GM19438 (cell line): ENCODE measurements around the gene ACTR6.
"Not testable (repeated sequence)": the region's sequence is repeated elsewhere in the genome, so short reads cannot be mapped to it uniquely, and the experiment has no call there.

ENCODE experiments used
- ATAC-seq: cut with Tn5 transposase; IDR thresholded peaks from one replicate; pipeline ENCODE4 v1.9.1; 2021; ENCODE audit warnings: low read depth; ENCODE audit not compliant: unreplicated experiment

Gene ACTR6

DNA sequence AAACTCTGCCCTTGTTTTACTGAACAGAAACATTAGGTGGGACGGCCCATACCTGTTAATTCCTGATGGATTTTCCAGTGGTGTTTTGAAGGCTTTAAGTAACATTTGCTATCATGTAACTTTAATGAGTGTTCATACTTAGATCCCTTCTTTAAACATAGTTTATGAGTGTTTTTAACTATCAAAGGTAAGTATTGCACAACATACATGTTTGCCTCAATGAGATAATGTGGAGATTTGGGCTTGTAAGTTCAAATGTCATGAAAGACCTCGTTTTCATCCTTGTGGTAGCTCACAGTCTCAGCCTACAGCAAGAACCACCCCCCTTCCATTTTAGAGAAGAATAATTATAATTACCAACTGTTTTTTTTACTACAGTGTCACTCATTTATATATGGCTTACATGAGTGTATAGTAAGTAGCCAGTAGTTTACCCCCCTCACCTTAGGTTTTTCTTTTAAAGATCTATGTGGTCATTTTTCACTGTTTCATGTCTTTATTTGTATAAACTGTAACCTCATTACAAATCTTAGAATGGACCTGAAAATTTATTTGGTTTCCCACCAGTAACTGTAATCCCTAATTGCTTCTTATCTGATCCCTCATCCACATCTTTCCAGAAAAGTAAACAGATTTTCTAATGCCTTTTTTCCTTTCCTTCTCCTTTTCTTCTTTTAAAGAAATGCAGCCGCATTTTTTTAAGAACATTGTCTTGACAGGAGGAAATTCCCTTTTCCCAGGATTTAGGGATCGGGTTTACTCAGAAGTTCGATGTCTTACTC is 18.9 kb downstream of the ACTR6 start:
- ATAC-seq: no peak

DNA sequence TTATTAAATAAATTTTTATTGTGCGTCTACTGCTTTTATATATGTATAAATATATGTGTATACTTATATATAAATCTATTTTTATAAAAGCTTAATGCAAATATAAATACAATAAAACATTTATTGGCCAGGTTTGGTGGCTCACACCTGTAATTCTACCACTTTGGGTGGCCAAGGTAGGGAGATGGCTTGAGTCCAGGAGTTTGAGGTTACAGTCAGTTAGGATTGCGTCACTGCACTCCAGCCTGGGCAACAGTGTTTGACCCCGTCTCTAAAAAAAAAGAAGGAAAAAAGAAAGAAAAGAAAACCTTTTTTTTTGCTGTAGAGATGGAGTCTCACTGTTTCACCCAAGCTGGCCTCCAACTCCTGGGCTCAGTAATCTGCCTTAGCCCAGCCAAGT is 20.9 kb downstream of the ACTR6 start:
- ATAC-seq: no peak

DNA sequence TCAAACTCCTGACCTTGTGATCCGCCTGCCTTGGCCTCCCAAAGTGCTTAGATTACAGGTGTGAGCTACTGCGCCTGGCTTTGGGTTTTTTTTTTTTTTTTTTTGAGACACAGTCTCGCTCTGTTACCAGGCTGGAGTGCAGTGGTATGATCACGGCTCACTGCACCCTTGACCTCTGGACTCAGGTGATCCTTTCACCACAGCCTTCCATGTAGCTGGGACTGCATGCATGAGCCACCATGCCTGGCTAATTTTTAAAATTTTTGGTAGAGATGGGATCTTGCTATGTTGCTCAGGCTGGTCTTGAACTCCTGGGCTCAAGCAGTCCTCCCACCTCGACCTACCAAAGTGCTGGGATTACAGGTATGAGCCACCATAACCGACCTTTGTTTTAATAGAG is 21.6 kb downstream of the ACTR6 start:
- not testable (repeated sequence) for ATAC-seq

DNA sequence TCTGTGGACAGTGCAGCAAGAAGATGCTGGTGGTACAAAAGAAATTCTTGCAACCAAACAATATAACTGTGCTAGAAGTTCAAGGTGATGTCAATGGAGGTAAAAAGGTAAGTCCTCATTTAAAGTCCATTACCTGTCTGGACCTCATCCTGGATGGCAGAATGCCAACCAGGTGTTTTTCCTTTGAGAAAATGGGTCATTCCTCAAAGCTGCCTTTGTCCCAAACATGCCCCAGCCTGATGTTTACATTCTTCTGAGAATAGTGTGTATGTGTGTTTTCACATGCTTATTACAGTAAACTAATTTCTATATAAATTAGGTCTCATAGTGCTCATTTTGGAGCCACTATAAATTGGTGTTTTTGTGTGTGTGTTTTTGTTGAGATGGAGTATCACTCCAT is 24.9 kb downstream of the ACTR6 start:
- no peak for ATAC-seq

DNA sequence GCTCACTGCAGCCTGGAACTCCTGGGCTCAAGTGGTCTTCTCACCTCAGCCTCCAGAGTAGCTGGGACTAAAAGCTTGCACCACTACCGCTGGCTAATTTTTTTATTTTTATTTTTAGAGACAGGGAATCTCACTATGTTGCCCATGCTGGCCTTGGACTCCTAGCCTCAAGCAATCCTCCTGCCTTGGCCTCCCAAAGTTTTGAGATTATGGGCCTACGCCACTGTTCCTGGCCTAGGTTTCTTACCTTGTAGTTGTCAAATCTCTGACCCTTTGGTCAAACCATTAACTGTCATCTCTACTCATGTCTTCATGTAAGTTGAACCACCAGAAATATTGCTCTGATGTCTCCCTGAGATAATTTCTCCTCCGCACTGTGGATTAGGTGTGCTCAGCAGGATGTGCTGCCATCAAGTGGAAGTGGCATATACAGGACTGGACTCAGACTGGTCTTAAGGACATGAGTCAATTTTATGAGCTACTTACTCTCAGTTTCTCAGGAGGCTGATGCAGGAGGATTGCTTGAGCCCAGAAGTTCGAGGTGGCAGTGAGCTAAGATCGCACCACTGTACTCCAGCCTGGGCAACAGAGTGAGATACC is 28.5 kb downstream of the ACTR6 start:
- no peak for ATAC-seq

DNA sequence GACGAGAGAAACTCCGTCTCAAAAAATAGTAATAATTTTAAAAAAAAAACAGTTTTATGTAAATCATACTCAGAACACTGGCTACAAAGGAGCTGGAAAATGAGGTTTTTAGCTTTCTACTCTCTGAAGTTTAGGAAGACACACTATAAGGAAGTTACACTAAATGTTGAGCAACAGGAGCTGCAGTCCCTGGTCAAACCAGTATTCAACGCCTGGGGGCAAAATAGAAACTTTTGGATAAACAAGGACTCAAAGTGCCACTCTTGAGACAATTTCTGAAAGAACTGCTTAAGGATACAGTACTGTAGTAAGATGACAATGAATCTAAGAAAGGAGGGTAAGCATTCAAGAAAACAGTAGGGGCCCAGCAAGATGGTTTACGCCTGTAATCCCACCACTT is 29.3 kb downstream of the ACTR6 start:
- no peak for ATAC-seq

DNA sequence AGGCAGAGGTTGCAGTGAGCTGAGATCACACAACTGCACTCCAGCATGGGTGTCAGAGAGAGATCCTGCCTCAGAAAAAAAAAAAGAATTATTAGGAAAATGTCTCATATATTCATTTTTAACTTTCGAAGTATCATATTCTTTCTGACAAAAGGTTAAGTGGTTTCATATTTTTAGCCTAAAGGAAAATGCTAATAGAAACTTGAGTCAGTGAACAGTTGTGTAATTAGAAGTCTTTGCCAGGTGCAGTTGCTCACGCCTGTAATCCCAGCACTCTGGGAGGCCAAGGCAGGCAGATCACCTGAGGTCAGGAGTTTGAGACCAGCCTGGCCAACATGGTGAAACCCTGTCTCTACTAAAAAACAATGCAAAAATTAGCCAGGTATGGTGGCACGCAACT is 31.3 kb downstream of the ACTR6 start:
- not testable (repeated sequence) for ATAC-seq

DNA sequence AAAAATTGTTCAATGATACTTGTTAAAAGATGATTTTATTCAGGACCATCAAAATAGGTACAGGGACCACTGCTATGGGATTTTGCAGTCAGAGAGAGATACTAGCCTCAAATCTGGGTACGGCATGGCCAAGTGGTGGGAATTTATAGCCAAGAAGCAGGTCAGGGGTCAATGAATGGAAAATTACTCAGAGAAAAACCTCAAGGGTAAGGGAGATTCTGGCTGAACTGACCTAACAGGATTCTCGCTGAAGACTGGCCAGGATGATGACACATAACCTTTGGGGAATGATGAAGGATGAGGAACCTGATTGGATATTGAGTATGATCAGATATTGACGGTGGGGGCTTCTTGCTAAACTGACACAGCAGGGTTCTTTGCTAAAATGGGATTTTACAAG is 33.6 kb downstream of the ACTR6 start:
- no peak for ATAC-seq

DNA sequence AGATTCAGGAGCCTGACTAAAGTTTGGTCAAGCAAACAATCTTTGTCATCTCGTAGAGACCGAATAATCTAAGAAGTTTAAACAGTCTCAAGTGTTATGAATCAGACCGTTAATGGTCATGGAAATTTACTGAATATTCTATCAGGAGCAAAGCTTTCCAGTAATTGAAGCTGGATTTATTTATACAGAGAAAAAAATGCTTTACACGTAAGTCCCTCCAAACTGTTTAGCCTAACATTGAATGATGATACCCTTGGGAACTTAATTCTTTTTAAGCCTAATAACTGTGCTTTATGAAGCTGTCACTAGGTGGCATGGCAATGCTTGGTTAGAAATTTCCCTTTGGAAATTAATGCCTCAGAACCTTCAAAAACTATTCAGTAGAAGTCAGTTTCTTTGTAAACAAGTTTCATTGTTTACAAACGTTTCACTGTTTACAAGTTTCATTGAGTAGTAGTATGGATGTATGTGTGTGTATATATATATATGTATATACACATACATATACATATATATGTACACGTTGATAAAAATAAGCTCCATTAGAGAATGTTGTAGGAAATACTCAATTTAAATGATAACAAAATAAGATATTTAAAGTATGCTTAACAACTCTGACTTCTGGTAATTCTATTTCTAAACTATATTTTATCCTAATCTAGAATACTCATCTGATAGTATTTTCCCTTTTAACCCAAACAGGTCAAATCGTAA is 34.1 kb downstream of the ACTR6 start:
- no peak for ATAC-seq

DNA sequence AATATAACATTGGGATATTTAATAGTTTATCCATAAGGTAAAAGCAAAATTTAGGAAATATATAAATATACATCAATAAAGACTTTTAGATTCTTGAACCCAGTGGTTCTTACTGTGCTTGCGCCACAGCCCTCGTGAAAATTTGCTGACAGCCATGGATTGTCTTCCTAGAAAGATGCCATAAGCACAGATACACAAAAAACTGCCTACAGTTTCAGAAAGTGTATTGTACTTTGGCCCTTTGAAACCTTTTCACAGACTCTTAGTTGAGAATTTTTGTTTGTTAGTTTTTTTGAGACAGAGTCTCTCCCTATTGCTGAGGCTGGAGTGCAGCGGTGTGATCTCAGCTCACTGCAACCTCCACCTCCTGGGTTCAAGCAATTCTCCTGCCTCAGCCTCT is 38.2 kb downstream of the ACTR6 start:
- no peak for ATAC-seq

DNA sequence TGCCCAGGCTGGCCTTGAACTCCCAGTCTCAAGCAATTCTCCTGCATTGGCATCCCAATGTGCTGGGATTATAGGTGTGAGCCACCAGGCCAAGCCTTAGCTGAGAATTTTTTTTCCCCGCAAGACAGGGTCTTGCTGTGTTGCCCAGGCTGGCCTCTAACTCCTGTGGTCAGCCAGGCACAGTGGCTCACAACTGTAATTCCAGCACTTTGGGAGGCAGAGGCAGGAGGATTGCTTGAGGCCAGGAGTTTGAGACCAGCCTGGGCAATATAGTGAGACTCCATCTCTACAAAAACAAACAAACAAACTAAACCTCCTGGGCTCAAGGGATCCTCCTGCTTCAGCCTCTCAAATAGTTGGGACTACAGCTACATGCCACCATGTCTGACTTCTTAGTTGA is 39.0 kb downstream of the ACTR6 start:
- ATAC-seq: no peak

DNA sequence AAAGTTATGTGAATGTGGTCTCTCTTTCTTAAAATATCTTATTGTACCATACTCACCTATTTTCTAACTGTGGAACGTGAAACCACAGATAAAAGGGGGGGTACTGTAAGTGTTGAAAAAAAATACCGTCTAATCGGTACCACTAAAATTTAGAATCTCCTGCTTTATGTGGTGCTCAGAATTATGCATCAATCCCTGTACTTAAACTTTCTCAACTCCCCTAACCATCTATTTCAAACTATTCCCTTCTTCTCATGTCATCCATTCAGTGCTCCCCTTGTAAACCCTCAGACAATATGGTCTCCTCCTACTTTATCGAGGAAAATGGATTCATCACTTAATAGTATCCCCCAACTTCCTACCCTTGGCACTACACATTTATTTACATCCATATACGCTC is 42.5 kb downstream of the ACTR6 start:
- ATAC-seq: no peak

DNA sequence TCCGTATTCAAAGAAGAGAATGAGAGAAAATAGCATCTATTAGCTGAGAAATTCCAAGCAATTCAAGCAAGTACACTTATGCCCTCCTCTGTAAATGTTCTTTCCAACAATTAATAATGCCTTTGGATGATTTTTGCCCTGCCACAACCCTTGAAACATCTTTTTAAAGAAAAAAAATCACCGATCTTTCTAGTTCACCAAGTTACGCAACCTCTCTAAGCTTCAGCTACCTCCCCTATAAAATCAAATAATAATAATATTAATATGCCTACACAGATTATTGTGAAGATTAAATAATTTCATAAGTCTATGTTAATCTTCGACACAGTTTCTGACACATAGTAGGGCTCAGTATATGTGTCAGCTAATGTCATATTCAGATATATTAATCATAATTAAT is 47.1 kb downstream of the ACTR6 start:
- ATAC-seq: no peak

DNA sequence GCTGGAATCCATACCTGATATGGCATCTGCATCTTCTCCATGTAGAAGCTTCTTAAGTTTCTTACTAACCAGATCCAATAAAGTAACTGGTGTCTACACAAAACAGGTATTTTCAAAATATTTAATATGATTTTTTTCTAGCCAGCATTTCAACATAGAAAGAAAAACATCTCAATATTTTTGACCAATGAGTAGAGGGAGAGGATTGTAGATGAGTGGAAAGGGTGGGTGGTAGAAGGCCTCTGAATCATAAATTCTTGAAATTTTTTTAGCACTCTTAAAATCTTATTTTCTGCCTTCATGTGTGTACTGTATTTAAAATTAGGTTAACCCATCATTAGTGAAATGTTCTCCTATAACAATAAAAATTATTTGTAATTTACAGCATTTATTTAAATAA is 48.3 kb downstream of the ACTR6 start:
- no peak for ATAC-seq

DNA sequence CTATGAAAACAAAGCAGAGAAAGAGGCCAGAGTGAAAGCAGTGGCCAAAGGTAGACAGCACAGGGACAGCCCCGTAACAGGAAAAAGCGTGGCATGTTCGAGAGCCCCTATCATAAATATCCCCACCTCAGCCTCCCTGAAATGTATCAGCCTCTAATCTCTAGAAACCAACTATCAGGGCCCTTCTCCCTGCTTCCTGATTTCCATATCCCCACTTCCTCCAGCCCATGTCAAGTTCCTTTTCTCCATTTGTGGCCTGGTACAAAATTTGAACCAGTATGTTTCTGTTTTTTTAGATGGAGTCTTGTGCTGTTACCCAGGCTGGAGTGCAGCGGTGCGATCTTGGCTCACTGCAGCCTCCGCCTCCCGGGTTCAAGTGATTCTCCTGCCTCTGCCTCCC is 49.3 kb downstream of the ACTR6 start:
- no peak for ATAC-seq

DNA sequence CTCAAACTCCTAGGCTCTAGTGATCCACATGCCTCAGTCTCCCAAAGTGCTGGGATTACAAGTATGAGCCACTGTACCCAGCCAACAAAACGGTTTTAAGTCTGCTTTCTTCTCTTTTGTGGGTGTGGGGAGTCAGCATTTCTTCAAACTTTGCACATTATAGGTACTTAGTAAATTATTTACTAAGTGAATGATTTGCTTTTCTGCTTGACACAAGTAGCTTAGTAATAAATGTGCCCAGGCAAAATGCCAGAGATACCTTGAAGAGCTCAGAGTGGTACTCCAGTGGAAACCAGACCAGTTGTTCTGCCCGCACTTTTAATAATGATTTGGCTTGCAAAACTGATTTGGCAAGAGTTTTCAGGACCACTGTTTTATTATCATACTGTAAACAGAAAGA is 51.3 kb downstream of the ACTR6 start:
- ATAC-seq: no peak

DNA sequence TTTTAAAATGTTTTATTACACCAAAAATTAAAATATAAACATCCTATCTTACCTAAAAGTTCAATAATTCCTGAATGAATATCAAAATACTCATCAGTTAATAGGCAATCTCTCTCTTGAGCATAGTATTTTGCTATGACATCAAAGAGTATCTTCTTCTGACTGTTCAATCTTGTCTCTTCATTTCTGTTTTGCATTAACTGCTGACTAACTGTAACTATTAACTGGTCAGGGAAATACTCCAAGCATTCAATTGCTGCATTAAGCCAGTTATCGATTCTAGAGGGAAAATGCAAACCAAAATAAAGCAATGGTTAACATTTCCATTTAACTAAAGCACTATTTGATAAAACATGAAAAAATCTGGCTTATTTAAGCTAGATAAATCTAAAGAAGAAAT is 52.8 kb downstream of the ACTR6 start:
- ATAC-seq: no peak

DNA sequence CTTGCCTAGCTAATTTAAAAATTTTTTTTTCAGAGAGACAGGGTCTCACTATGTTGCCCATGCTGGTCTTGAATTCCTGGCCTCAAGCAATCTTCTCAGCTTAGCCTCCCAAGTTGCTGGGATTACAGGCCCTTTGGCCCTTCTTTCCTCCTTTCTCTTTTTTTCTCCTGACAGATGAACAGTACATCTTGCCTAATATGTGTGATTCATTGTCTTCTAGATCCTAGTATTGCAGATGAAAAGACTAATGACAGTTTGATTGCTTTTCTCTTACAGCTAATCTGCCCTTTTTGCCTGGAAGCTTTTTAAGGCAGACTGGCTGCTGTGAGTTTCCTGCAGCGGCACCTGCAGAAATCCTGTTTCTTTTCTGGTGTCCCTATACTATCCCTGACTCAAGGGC is 54.3 kb downstream of the ACTR6 start:
- ATAC-seq: no peak

DNA sequence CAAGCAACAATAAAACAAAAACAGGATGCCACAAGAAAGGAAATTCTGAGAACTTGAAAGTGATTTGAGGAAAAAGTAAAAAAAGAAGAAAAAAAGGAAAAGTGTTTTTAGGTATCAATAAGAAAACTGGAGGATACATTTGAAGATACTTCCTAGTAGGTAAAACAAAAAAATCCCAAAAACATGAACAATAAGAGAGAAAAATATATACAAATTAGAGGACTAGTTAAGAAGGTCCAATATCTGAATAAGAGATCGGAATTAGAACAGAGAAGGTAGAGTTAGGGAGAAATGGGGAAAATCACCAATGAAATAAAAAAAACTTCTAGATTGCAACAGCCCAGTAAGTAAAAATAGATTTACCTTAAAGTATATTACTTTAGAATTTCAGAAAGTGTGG is 57.5 kb downstream of the ACTR6 start:
- no peak for ATAC-seq

DNA sequence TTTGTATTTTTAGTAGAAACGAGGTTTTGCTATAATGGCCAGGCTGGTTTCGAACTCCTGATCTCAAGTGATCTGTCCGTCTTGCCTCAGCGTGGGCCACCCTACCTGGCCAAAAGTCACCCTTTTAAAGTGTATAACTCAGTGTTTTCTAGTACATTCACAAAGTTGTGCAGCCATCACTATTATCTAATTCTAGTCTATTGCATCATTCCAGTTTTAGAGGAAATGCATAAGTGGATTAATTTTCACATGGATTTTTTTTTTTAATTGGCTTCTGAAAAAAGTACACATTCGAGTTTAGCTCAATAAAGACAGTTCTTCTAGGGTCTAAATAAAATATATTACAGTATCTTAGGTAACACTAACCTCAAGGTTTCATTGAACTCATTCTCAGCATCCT is 62.5 kb downstream of the ACTR6 start:
- ATAC-seq: no peak

DNA sequence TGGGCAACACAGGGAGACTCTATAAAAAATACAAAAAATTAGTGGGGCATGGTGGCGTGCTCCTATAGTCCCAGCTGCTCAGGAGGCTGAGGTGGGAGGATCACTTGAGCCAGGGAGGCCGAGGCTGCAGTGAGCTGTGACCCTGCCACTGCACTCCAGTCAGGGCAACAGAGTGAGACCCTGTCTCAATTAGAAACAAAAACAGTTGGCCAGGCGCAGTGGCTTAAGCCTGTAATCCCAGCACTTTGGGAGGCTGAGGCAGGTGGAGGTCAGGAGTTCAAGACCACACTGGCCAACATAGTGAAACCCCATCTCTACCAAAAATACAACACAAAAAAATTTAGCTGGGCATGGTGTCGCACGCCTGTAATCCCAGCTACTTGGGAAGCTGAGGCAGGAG is 64.5 kb downstream of the ACTR6 start:
- not testable (repeated sequence) for ATAC-seq
